GM21447 (cell line): ENCODE results near the gene PBXIP1.
A peak's percentile ranks its signal among the peaks of the same experiment; 100 is the strongest.
"Not testable (repeated sequence)": the region's sequence is repeated elsewhere in the genome, so short reads cannot be mapped to it uniquely, and the experiment has no call there.

ENCODE experiments used
- ATAC-seq: cut with Tn5 transposase; IDR thresholded peaks from one replicate; pipeline ENCODE4 v1.9.1; 2021; ENCODE audit not compliant: unreplicated experiment

Gene PBXIP1

GRCh38 chr1:154938604-154939399, 17.1 kb downstream of the PBXIP1 start:
- no peak for ATAC-seq

GRCh38 chr1:154937988-154938386, 17.9 kb downstream of the PBXIP1 start:
- ATAC-seq = no peak

- ATAC-seq = peak; percentile 52
These were observed 18.6 kb downstream of the PBXIP1 start for GRCh38 chr1:154937085-154937987.

GRCh38 chr1:154936555-154937084, 19.3 kb downstream of the PBXIP1 start, which contains the start of gene PMVK:
Gene PMVK, minus strand, starts transcription at chr1:154936719. Its CDS starts 34 bp downstream, at chr1:154936685.
- ATAC-seq = peak; percentile 62

- ATAC-seq = no peak
These were observed 19.9 kb downstream of the PBXIP1 start for GRCh38 chr1:154935749-154936554.

GRCh38 chr1:154934358-154934948, 21.4 kb downstream of the PBXIP1 start:
- ATAC-seq = no peak

GRCh38 chr1:154931940-154932487, 23.9 kb downstream of the PBXIP1 start:
- ATAC-seq = no peak

GRCh38 chr1:154926201-154926600, 29.7 kb downstream of the PBXIP1 start:
- no peak for ATAC-seq

GRCh38 chr1:154925335-154926170, 30.3 kb downstream of the PBXIP1 start:
- ATAC-seq = no peak

- no peak for ATAC-seq
These were observed 32.2 kb downstream of the PBXIP1 start for GRCh38 chr1:154923695-154924094.

GRCh38 chr1:154913273-154913672, 42.6 kb downstream of the PBXIP1 start:
- no peak for ATAC-seq

- no peak for ATAC-seq
These were observed 43.1 kb downstream of the PBXIP1 start for GRCh38 chr1:154912755-154913154.

GRCh38 chr1:154911691-154912550, 44.0 kb downstream of the PBXIP1 start:
- ATAC-seq = no peak

GRCh38 chr1:154910851-154911250, 45.0 kb downstream of the PBXIP1 start:
- no peak for ATAC-seq

- ATAC-seq = no peak
These were observed 47.0 kb downstream of the PBXIP1 start for GRCh38 chr1:154908937-154909336.

GRCh38 chr1:154908129-154908528, 47.8 kb downstream of the PBXIP1 start:
- ATAC-seq = not testable (repeated sequence)

- ATAC-seq = no peak
These were observed 49.2 kb downstream of the PBXIP1 start for GRCh38 chr1:154906621-154907081.

- no peak for ATAC-seq
These were observed 52.8 kb downstream of the PBXIP1 start for GRCh38 chr1:154902938-154903566.
